ENCODE results near the gene IL13RA1.

- TF ChIP-seq CTCF (conservative IDR thresholded peaks at IDR 0.05; ENCODE audit: low read depth, low read length) (no peak), EZH2 (IDR thresholded peaks at IDR 0.05; ENCODE audit: borderline replicate concordance, low read depth, low read length, poor library complexity, severe bottlenecking) (no peak)
These were observed 28.2 kb downstream of the IL13RA1 start for GRCh38 chrX:118755633-118756032.
